Activated CD8-positive, alpha-beta memory T cell treated with anti-CD3 and anti-CD28 coated beads for 36 hours (primary cell): ENCODE measurements around the gene SCYGR8. TPM values are rescaled to one million over a fixed set of nuclear protein-coding genes. Genes with fewer than 3 reads are reported as not detected.
"Not testable (repeated sequence)": the region's sequence is repeated elsewhere in the genome, so short reads cannot be mapped to it uniquely, and the experiment has no call there.

Source experiments
- CTCF ChIA-PET: fragments of 350-600 bp; sonication (Branson Sonifier 250); formaldehyde crosslinking; loops from one replicate; lab custom pipeline; 2021; ENCODE audit warnings: antibody characterized with exemption; lab: Charles Lee
- POLR2A ChIA-PET: fragments of 350-600 bp; sonication (Branson Sonifier 250); formaldehyde crosslinking; loops from one replicate; lab custom pipeline; 2021; ENCODE audit warnings: antibody characterized with exemption; lab: Charles Lee
- total RNA-seq, 2 experiments: library from RNA; stranded (reverse); gene quantifications; one replicate each; pipeline ENCODE4 v1.2.3, GENCODE V29; 2021

SCYGR8 gene
- total RNA-seq, 2 experiments from 2014 or later = not detected

- CTCF ChIA-PET, POLR2A ChIA-PET: not testable (repeated sequence)
These were observed 10.6 kb downstream of the SCYGR8 start for GRCh38 chr2:227756261-227756660.

- ChIA-PET CTCF (no interaction called here), POLR2A (no interaction called here)
These were observed 13.9 kb downstream of the SCYGR8 start for GRCh38 chr2:227759411-227760118.

- ChIA-PET CTCF (interaction anchor here (0.8 to 1.3 kb wide), 2 partner anchors 104 to 111 kb away, joined by 3 to 4 read pairs; no protein-coding TSS in a partner anchor), POLR2A (no interaction called here)
These were observed 16.2 kb downstream of the SCYGR8 start for GRCh38 chr2:227761740-227762476.

GRCh38 chr2:227765788-227766372 is 20.2 kb downstream of the SCYGR8 start:
- CTCF ChIA-PET = interaction anchor here (0.5 to 1.4 kb wide), 10 partner anchors 16 to 528 kb away, joined by 3 to 6 read pairs (median 3); no protein-coding TSS in a partner anchor

DNA sequence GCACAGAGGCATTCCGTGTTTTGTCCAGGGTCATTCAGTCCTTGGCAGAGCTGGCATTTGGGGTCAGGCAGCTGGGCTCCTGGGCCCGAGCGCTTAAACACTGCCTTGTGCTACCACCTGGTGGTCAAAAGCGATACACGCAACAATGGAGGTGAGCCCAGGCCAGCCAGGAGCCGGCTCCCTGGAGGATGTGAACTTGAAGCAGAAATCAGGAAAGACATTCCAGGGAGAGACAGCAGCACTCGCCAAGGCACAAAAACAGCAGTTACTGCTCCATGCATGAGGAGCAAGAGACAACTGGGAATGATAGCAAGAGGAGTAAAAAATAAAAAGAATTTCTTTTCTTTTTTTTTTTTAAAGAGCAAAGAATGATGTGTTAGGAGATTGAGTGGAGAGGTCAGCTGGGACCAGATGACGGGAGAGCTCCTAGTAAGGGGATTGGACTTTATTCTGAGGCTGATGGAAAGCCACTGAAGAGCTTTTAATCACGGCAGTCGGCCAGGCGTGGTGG is 20.7 kb downstream of the SCYGR8 start:
- CTCF ChIA-PET = interaction anchor here (0.6 to 1.4 kb wide), 9 partner anchors 15 to 529 kb away, joined by 3 to 6 read pairs (median 3); no protein-coding TSS in a partner anchor
- POLR2A ChIA-PET = no interaction called here

More at GRCh38 chr2:227765788-227766372, 20.2 kb downstream of the SCYGR8 start:
- POLR2A ChIA-PET = no interaction called here

GRCh38 chr2:227767830-227768229 is 22.1 kb downstream of the SCYGR8 start:
- ChIA-PET CTCF (interaction anchor here (1.1 kb wide), 1 partner anchor 400 kb away, joined by 3 read pairs; no protein-coding TSS in a partner anchor), POLR2A (no interaction called here)

GRCh38 chr2:227772197-227772661 is 26.5 kb downstream of the SCYGR8 start:
- ChIA-PET POLR2A (no interaction called here), CTCF (no interaction called here)

DNA sequence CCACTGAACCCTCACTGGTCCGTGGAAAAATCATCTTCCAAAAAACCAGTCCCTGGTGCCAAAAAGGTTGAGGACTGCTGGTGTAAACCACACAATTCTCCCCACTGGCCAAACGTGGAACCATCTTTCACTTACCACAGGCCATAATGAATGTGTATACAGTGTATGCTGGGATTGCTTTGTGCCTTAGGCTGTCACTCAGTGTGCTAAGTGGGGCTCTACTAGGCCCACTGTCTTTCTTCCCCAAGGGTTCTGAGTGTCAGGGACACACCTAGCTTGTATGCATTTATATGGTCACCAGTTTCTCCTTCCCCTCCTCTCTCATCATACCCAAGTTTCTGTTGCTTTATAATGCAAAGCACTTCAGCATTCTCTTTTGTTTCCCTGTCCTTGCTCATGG is 27.2 kb downstream of the SCYGR8 start:
- POLR2A ChIA-PET = no interaction called here
- CTCF ChIA-PET = interaction anchor here (0.7 kb wide), 4 partner anchors 44 to 475 kb away, joined by 3 to 4 read pairs (median 4); partner anchors contain the start of gene MFF

GRCh38 chr2:227774011-227774624 is 28.4 kb downstream of the SCYGR8 start:
- POLR2A ChIA-PET = no interaction called here

GRCh38 chr2:227774895-227775842 is 29.5 kb downstream of the SCYGR8 start:
- ChIA-PET CTCF (interaction anchor here (1.4 kb wide), 1 partner anchor 86 kb away, joined by 4 read pairs; no protein-coding TSS in a partner anchor), POLR2A (no interaction called here)

More at GRCh38 chr2:227774011-227774624, 28.4 kb downstream of the SCYGR8 start:
- CTCF ChIA-PET = interaction anchor here (0.8 to 1.4 kb wide), 2 partner anchors 31 to 87 kb away, joined by 3 to 4 read pairs; no protein-coding TSS in a partner anchor

GRCh38 chr2:227780981-227781615 is 35.4 kb downstream of the SCYGR8 start:
- POLR2A ChIA-PET = no interaction called here
- CTCF ChIA-PET = interaction anchor here (0.7 kb wide), 1 partner anchor 15 kb away, joined by 3 read pairs; no protein-coding TSS in a partner anchor

DNA sequence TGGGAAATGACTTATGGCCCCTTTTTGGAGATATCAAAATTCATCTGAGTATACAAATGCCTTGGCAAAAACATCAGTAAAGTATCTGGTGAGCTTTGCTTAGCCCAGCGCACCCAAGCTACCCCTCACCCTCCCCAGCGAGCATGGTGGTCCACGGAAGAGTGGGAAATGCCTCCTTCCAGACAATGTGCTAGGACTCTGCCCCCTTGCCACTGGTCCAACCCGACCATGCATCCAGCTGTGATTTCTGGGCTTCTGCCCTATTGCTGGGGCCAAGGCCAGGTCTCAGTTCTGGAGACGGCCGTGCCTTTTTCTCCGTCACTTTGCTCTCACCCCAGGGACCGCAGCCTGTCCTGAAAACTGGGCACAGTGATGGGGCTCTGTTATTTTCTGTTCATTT is 36.1 kb downstream of the SCYGR8 start:
- ChIA-PET POLR2A (no interaction called here), CTCF (interaction anchor here (0.7 kb wide), 1 partner anchor 16 kb away, joined by 3 read pairs; no protein-coding TSS in a partner anchor)

- CTCF ChIA-PET = interaction anchor here (0.8 to 1.0 kb wide), 2 partner anchors 9 to 10 kb away, joined by 3 read pairs; no protein-coding TSS in a partner anchor
- POLR2A ChIA-PET = no interaction called here
These were observed 37.1 kb downstream of the SCYGR8 start for GRCh38 chr2:227782804-227783203.

- ChIA-PET POLR2A (no interaction called here), CTCF (interaction anchor here (0.8 to 1.0 kb wide), 2 partner anchors 8 to 9 kb away, joined by 3 read pairs; no protein-coding TSS in a partner anchor)
These were observed 37.9 kb downstream of the SCYGR8 start for GRCh38 chr2:227783404-227784138.

- ChIA-PET CTCF (no interaction called here), POLR2A (no interaction called here)
These were observed 39.6 kb downstream of the SCYGR8 start for GRCh38 chr2:227785293-227785692.

- ChIA-PET CTCF (no interaction called here), POLR2A (no interaction called here)
These were observed 42.9 kb downstream of the SCYGR8 start for GRCh38 chr2:227788561-227789018.
